Small intestine (tissue), 7 donors: ENCODE data around the gene TYW1B. TPM values are rescaled to one million over a fixed set of nuclear protein-coding genes. Genes with fewer than 3 reads are reported as not detected.
A peak's percentile ranks its signal among the peaks of the same experiment; 100 is the strongest.
"Not testable (repeated sequence)": the region's sequence is repeated elsewhere in the genome, so short reads cannot be mapped to it uniquely, and the experiment has no call there.

Experiments used
- DNase-seq, 2 donors: peaks; one replicate each; pipeline versions ENCODE4 v3.0.0 to v3.0.0-alpha.2; 2013
- FAIRE-seq: peaks from 2 replicates; lab custom pipeline; 2012; peaks lifted over from hg19 to GRCh38; lab: Jason Lieb, UNC
- H3K27ac ChIP-seq, 3 donors: one replicate each; pipeline ENCODE4 v1.5.1; 2013; ENCODE audit warnings: low read length in 2 of 3, mild to moderate bottlenecking in 2 of 3, control low read depth in 1 of 3, inconsistent platforms in 1 of 3, low read depth in 1 of 3, moderate library complexity in 1 of 3
- H3K27me3 ChIP-seq, 3 donors: one replicate each; pipeline ENCODE4 v1.6.1; 2013; ENCODE audit warnings: low read length in 3 of 3, inconsistent platforms in 1 of 3; ENCODE audit not compliant: control insufficient read depth in 3 of 3, insufficient read depth in 3 of 3
- H3K36me3 ChIP-seq, 3 donors: one replicate each; pipeline ENCODE4 v1.6.1; 2013; ENCODE audit warnings: low read length in 3 of 3, inconsistent platforms in 1 of 3, low read depth in 1 of 3, mild to moderate bottlenecking in 1 of 3, moderate library complexity in 1 of 3; ENCODE audit not compliant: control insufficient read depth in 3 of 3, insufficient read depth in 2 of 3
- H3K4me1 ChIP-seq, 3 donors: one replicate each; pipeline ENCODE4 v1.6.1; 2013; ENCODE audit warnings: low read length in 2 of 3, inconsistent platforms in 1 of 3, low read depth in 1 of 3, mild to moderate bottlenecking in 1 of 3, moderate library complexity in 1 of 3; ENCODE audit not compliant: control insufficient read depth in 3 of 3, insufficient read depth in 2 of 3
- H3K4me3 ChIP-seq, 3 donors: one replicate each; pipeline ENCODE4 v1.5.1; 2013; ENCODE audit warnings: low read length in 3 of 3, control low read depth in 1 of 3, inconsistent platforms in 1 of 3, low read depth in 1 of 3, mild to moderate bottlenecking in 1 of 3, moderate library complexity in 1 of 3
- H3K9me3 ChIP-seq, 2 donors: one replicate each; pipeline ENCODE4 v1.6.1; 2013; ENCODE audit warnings: low read depth in 1 of 2, low read length in 1 of 2; ENCODE audit not compliant: control insufficient read depth in 2 of 2, insufficient read depth in 1 of 2
- WGBS, 3 donors: extraction: QIAGEN DNeasy Blood & Tissue Kit; methylation state at CpG; one replicate each; pipeline ENCODE4 v1.1.7; 2013; 5-methylcytosine and 5-hydroxymethylcytosine counted together
- polyA plus RNA-seq, 4 donors: library from polyadenylated mRNA; stranded (reverse) in 3 of 4; unstranded in 1 of 4; fragments of 200-250 nt in 3 of 4; fragments of 120-200 nt in 1 of 4; gene quantifications; one replicate each; pipeline versions ENCODE4 v1.2.1 to v1.2.3, GENCODE V29; 2013
- donor health status: healthy with polysubstance abuse.
- donor health status: control.
- donor health status: control.
- donor health status: Bipolar disorder and iron deficiency.
- donor health status: healthy.

TYW1B gene
- polyA plus RNA-seq, 4 donors, result 1.1 to 3.9 (median 2.0) TPM

GRCh38 chr7:72708371-72709050 is 119.5 kb downstream of the TYW1B start:
- 67 to 75% (median 74%) methylated on average over 3 of the region's 3 CpGs for WGBS, 3 donors
- FAIRE-seq, H3K4me3 ChIP-seq, H3K27me3 ChIP-seq, DNase-seq, H3K27ac ChIP-seq, H3K36me3 ChIP-seq, H3K9me3 ChIP-seq: not testable (repeated sequence)
- peaks cover 0 to 19% (median 0%) of the 10 kb centered on the region in 3 donors for H3K4me1 ChIP-seq

DNA sequence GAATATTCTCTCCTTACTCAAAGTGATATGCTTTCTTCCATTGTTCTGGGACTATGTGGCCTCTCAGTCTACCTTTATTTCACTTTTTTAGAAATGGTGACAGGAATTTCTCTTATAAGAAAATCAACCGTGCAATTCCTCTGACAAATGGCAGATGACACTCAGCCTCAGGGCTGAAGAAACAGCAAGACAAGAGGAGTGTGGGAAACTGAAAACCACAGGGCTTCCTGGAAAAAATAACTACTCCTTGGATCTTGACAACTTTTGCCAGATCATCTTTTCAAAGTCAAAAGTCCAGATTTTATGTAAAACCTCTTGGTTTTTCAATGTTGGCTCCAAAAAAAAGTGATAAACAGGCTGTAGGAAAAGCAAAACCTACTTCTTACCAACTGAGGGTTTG is 121.5 kb downstream of the TYW1B start:
- no peak for DNase-seq
- WGBS, 3 donors, result 72 to 92% (median 77%) methylated on average over 1 of the region's 1 CpG
- Histone ChIP-seq H3K4me1 (peaks cover 0 to 13% (median 0%) of the 10 kb centered on the region in 3 donors), H3K9me3 (no peaks in the 10 kb centered on the region), H3K27ac (peak overlapping the region in 1 of 3 donors; percentile 70), H3K36me3 (no peaks in the 10 kb centered on the region), H3K4me3 (no peak overlapping the region), H3K27me3 (no peaks in the 10 kb centered on the region)
- FAIRE-seq, result no peak

GRCh38 chr7:72705693-72706092 is 122.3 kb downstream of the TYW1B start:
- not testable (repeated sequence) for H3K9me3 ChIP-seq, H3K36me3 ChIP-seq, H3K27me3 ChIP-seq, FAIRE-seq, H3K4me3 ChIP-seq
- Histone ChIP-seq H3K27ac (peak overlapping the region in 1 of 3 donors; percentile 70), H3K4me1 (peaks cover 0 to 13% (median 0%) of the 10 kb centered on the region in 3 donors)
- 87 to 92% (median 90%) methylated on average over 4 of the region's 4 CpGs for WGBS, 3 donors
- peak in 1 of 2 donors; percentile 60 for DNase-seq

DNA sequence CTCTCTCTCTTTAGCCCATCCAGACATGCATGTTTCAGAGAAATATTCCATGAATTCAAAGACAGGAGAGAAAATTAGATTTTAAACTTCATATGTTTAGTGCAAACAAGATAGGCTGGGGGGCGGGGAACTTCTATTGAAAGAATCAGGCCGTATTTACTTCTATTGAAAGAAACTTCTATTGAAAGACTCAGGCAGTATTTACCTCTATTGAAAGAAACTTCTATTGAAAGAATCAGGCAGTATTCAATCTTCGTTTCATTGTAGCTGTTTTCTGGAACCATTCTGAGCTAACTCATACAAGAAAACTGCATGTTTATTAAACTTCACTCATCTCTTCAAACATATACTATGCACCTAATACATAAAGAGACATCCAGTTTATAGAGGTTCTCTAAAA is 123.1 kb downstream of the TYW1B start:
- Histone ChIP-seq H3K36me3 (no peaks in the 10 kb centered on the region), H3K27me3 (no peaks in the 10 kb centered on the region), H3K9me3 (peaks cover 0 to 6% of the 10 kb centered on the region in 2 donors), H3K27ac (no peak overlapping the region), H3K4me3 (no peak overlapping the region), H3K4me1 (peaks cover 0 to 13% (median 0%) of the 10 kb centered on the region in 3 donors)
- WGBS, 3 donors, result 92 to 98% (median 95%) methylated on average over 3 of the region's 3 CpGs
- FAIRE-seq (no peak), DNase-seq (no peak)

DNA sequence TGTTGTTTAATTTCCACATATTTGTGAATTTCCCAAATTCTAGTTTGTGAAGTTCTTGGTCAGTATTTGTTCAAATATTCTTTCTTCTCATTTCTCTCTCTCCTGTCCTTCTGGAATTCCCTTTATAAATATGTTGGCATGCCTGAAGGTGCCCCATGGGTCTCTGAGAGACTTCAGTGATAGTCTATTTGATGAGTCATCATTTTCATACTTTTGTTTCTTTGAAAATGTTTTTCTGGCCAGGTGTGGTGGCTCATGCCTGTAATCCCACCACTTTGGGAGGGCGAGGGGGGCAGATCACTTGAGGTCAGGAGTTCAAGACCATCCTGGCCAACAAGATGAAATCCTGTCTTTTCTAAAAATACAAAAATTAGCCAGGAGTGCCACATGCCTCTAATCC is 127.5 kb downstream of the TYW1B start:
- 95 to 97% (median 97%) methylated on average over 1 of the region's 1 CpG for WGBS, 3 donors
- FAIRE-seq, H3K36me3 ChIP-seq, H3K27me3 ChIP-seq, H3K27ac ChIP-seq, H3K4me3 ChIP-seq, H3K9me3 ChIP-seq, DNase-seq: not testable (repeated sequence)
- H3K4me1 ChIP-seq, result peaks cover 0 to 14% (median 0%) of the 10 kb centered on the region in 3 donors

GRCh38 chr7:72697066-72697465 is 130.9 kb downstream of the TYW1B start:
- 40 to 60% (median 57%) methylated on average over 1 of the region's 1 CpG for WGBS, 3 donors
- H3K27ac ChIP-seq, result peak overlapping the region in 2 of 3 donors; percentile 41 to 80
- H3K9me3 ChIP-seq, H3K27me3 ChIP-seq, FAIRE-seq, H3K4me1 ChIP-seq, H3K4me3 ChIP-seq, H3K36me3 ChIP-seq: not testable (repeated sequence)
- DNase-seq, result peak; percentile 56 to 72

DNA sequence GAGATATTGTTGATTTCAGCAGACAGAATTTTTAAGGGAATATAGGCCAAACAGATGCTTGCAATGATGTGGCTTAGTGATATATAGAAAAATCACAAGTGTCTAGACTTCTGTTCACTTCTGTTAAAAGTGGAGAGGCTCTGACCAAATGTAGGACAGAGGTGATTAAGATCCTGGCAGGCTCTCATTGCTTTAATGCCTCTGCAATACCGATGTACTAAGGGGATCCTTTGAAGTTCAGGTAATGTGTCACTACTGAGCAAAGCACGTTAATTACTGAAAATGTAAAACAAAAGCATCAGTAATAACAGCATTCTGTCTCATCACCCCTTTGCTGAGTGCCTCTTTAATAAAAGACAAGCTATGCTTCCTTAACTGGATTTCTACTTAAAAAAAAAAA is 131.4 kb downstream of the TYW1B start:
- not testable (repeated sequence) for DNase-seq, H3K4me1 ChIP-seq, H3K27me3 ChIP-seq, H3K36me3 ChIP-seq, H3K4me3 ChIP-seq, FAIRE-seq, H3K9me3 ChIP-seq
- peak overlapping the region in 1 of 3 donors; percentile 42 for H3K27ac ChIP-seq
- 16 to 50% (median 18%) methylated on average over 2 of the region's 2 CpGs for WGBS, 3 donors

DNA sequence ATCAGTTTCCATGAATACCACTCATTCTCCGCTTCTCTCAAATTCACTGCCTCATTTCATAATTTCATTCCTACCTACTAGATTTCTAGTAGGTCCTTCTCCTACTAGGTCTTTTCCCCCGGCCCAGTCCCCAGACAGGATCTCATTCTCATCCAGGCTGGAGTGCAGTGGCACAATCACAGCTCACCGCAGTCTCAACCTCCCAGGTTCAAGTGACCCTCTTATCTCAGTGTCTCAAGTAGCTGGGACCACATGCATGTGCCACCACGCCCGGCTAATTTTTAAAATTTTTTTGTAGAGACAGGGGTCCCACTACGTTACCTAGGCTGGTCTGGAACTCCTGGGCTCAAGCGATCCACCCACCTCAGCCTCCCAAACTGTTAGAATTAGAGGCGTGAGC is 132.5 kb downstream of the TYW1B start:
- H3K9me3 ChIP-seq, H3K27me3 ChIP-seq, DNase-seq, H3K36me3 ChIP-seq, FAIRE-seq, H3K4me1 ChIP-seq: not testable (repeated sequence)
- H3K27ac ChIP-seq, result peak overlapping the region in 1 of 3 donors; percentile 47
- peak overlapping the region in 1 of 3 donors; percentile 3 for H3K4me3 ChIP-seq
- WGBS, 3 donors, result 95 to 97% (median 95%) methylated on average over 8 of the region's 8 CpGs
